Large intestine (tissue), 3 donors: ENCODE measurements around the gene DHX35. TPM values are rescaled to one million over a fixed set of nuclear protein-coding genes. Genes with fewer than 3 reads are reported as not detected.
"Not testable (repeated sequence)": the region's sequence is repeated elsewhere in the genome, so short reads cannot be mapped to it uniquely, and the experiment has no call there.

Experiments used
- DNase-seq, 2 donors: peaks; one replicate each; pipeline versions ENCODE4 v3.0.0 to v3.0.0-alpha.2; 2013
- H3K27ac ChIP-seq: one replicate; pipeline ENCODE4 v1.5.1; 2013; ENCODE audit warnings: low read length
- H3K27me3 ChIP-seq: 2 replicates; pipeline ENCODE4 v1.6.1; 2013; ENCODE audit warnings: low read length; ENCODE audit not compliant: control insufficient read depth, insufficient read depth
- H3K36me3 ChIP-seq: 2 replicates; pipeline ENCODE4 v1.6.1; 2013; ENCODE audit warnings: low read length; ENCODE audit not compliant: control insufficient read depth, insufficient read depth
- H3K4me1 ChIP-seq: one replicate; pipeline ENCODE4 v1.6.1; 2013; ENCODE audit warnings: low read length; ENCODE audit not compliant: control insufficient read depth, insufficient read depth
- H3K4me3 ChIP-seq: one replicate; pipeline ENCODE4 v1.5.1; 2013; ENCODE audit warnings: low read length
- H3K9me3 ChIP-seq: one replicate; pipeline ENCODE4 v1.6.1; 2013; ENCODE audit warnings: mild to moderate bottlenecking, low read depth, low read length, moderate library complexity; ENCODE audit not compliant: control insufficient read depth
- WGBS: methylation state at CpG from one replicate; pipeline ENCODE4 v1.1.5; 2013; ENCODE audit warnings: low lambda C conversion rate; ENCODE audit not compliant: insufficient coverage; 5-methylcytosine and 5-hydroxymethylcytosine counted together
- polyA plus RNA-seq: library from polyadenylated mRNA; unstranded; fragments of 120-200 nt; gene quantifications from one replicate; pipeline ENCODE4 v1.2.1, GENCODE V29; 2013

Gene DHX35
- polyA plus RNA-seq, 1 donor = 11.6 TPM

DNA sequence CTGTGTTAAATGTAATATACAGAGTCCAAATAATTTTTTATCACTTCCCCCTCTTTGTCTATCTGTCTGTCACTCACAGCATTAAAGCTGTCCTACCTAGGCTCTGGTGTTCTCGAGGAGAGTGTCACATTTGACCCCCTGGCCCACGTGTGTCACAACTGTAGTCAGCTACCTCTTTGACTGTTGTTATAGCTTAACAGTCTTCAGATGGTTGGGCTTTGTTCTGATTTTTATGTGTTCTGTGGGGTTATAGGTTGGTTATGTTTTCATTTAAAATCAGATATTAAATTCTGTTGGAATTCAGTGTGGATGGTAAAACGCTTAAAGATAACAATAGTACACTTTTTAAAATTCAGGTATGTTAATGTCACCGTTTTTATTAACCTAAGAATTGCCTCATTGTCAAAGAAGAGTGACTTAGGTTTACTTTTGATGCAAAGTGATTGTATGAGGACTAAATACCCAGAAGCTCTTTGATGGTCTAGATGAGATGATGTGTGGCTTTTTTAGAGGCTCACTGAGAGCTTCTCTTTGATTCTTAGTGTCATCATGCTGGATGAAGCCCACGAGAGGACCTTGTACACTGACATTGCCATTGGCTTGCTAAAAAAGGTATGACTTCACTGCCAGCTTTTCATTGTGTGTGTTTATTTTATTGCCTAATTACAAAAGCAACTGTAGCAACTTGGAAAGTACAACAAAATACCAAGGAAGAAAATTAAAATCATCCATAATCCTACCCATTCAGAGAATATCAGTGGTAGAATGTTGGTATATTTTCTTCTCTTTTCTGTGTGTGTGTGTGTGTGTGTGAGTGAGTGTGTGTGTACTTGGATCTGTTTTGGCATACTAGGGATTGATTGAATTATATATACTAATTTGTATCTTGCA is 29.9 kb downstream of the DHX35 start:
- no peak for DNase-seq
- Histone ChIP-seq H3K27me3 (no peaks in the 10 kb centered on the region), H3K4me3 (no peak overlapping the region), H3K36me3 (peaks cover 42% of the 10 kb centered on the region), H3K4me1 (no peaks in the 10 kb centered on the region), H3K9me3 (no peaks in the 10 kb centered on the region), H3K27ac (no peak overlapping the region)
- WGBS = no CpG with 5 or more reads among the region's 5 CpGs

DNA sequence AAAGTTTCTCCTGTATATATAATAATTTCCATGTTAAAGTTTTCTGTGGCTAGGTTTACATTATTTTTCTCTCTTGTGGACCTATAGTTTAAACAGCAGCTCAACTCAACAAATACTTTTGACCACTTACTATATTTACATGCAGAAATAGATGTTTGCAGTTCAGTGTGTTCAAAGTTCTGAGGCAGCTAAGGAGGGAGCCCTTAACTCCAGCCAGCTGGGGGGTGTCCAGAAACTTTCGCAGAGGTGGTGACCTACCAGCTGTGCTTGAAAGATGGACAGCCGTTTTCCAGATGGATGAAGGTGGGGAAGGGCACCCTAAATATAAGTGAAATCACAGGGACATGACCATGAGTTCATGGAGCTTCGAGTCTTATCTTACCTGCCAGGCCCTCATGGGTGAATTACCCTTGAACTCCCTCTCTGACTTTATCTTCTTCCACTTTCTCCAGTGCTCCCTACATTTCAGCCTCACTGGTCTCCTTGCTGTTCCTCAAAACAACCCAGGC is 33.4 kb downstream of the DHX35 start:
- no CpG with 5 or more reads among the region's 3 CpGs for WGBS
- Histone ChIP-seq H3K36me3 (peaks cover 53% of the 10 kb centered on the region), H3K4me1 (no peaks in the 10 kb centered on the region), H3K27ac (no peak overlapping the region), H3K27me3 (no peaks in the 10 kb centered on the region), H3K4me3 (no peak overlapping the region), H3K9me3 (no peaks in the 10 kb centered on the region)
- DNase-seq = no peak

DNA sequence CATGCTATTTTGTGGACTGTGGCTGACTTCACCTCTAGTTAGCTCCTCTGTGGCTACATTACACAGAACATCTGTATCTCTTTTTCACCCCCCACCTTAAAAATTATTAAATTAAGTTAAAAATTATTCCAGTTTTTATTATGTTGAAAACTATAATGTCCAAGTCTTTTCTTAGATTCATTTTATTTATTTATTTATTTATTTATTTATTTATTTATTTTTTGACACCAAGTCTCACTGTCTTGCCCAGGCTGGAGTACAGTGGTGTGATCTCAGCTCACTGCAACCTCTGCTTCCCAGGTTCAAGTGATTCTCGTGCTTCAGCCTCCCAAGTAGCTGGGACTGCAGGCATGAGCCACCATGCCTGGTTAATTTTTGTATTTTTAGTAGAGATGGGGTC is 34.7 kb downstream of the DHX35 start:
- WGBS = no CpG with 5 or more reads among the region's 1 CpG
- peaks cover 56% of the 10 kb centered on the region for H3K36me3 ChIP-seq
- H3K4me3 ChIP-seq = not testable (repeated sequence)

DNA sequence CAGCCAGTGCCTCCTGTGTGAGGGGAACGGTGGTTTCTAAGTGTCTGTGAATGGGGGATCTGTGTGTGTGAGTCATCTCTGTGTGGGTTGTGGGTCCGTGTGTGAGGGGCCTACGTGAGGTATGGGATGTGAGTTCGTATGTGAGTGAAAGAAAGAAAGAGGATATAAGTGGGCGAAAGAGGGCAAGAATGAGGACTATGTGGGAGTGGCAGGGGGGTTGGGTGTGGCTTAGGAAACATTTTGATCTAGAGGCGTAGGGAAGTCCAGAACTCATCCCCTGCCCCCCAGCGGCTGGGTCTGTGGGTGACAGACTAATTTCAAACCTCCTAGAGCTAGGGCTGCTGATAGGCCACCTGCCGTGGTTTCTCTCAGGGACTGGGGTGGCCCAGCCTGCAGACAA is 35.5 kb downstream of the DHX35 start:
- Histone ChIP-seq H3K4me1 (no peaks in the 10 kb centered on the region), H3K27me3 (no peaks in the 10 kb centered on the region), H3K27ac (no peak overlapping the region), H3K9me3 (no peaks in the 10 kb centered on the region), H3K4me3 (no peak overlapping the region), H3K36me3 (peaks cover 62% of the 10 kb centered on the region)
- no peak for DNase-seq
- WGBS = no CpG with 5 or more reads among the region's 8 CpGs

More for the DNA sequence above, 34.7 kb downstream of the DHX35 start:
- not testable (repeated sequence) for H3K9me3 ChIP-seq, H3K27ac ChIP-seq, DNase-seq, H3K4me1 ChIP-seq, H3K27me3 ChIP-seq

DNA sequence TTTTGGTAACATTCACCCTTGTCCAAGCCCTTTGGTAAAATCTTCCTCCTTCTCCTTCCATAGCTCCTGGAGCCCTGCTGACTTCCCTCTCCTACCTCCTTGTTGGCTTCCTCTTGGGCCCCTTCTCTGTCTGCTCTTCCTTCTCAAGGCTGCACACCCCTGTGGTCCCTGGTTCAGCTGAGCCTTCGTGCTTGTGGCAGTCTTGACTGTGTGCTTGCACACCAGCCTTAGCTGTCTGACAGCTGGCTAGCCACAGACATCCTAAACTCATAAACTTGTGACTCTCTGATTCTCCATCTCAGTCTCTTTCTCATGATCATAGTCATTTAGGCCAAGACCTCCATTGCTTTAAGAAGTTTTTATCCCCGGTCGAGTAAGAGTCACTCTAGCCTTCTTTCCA is 37.1 kb downstream of the DHX35 start:
- DNase-seq = no peak
- Histone ChIP-seq H3K4me3 (no peak overlapping the region), H3K27ac (no peak overlapping the region), H3K4me1 (no peaks in the 10 kb centered on the region), H3K27me3 (no peaks in the 10 kb centered on the region), H3K9me3 (no peaks in the 10 kb centered on the region), H3K36me3 (peaks cover 67% of the 10 kb centered on the region)
- no CpG with 5 or more reads among the region's 3 CpGs for WGBS

DNA sequence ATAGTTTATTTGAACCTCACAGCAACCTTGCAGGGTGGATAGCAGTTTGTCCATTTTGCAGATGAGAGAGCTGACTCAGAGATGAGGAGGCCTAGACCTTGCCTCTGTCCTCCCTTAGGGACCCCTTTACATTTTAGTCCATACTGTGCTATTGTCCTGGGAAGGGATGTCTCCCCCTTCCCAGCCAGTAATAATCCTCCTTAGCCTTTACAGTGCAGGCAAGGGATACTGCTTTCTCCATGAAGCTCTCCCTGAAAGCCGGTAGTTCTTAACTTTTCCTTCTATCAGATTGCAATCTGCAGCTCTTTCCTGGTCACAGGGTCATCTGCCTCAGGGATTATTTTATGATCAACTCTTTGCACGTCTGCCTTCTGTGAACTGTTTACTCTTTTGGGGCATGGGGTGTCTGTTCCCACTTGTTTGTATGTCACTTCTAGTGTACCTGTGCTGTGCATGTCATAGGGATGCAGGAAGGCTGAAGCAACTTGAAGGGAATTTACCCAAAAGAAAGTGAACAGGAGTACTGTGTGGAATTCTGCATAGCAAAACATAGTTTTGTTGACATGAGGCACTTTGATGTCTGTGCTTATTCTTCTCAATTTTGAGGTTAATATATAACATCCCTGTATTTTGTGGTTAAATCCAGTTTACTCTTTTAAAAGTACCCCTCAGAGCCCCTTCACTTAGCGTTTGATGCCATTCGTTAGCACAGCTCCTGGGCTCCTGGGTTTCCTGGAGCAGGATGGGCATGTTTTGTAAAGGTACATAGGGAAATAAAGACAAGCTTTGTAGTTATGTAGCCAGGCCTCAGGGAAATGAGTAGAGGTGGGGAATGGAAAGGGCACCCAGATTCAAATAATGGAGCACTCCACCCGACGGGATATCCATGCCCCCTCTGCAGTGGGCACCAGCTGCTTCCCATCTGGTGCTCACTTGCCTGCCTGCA is 38.1 kb downstream of the DHX35 start:
- Histone ChIP-seq H3K36me3 (peaks cover 71% of the 10 kb centered on the region), H3K4me3 (no peak overlapping the region), H3K27me3 (no peaks in the 10 kb centered on the region), H3K27ac (no peak overlapping the region), H3K9me3 (no peaks in the 10 kb centered on the region), H3K4me1 (no peaks in the 10 kb centered on the region)
- no CpG with 5 or more reads among the region's 6 CpGs for WGBS
- no peak for DNase-seq

DNA sequence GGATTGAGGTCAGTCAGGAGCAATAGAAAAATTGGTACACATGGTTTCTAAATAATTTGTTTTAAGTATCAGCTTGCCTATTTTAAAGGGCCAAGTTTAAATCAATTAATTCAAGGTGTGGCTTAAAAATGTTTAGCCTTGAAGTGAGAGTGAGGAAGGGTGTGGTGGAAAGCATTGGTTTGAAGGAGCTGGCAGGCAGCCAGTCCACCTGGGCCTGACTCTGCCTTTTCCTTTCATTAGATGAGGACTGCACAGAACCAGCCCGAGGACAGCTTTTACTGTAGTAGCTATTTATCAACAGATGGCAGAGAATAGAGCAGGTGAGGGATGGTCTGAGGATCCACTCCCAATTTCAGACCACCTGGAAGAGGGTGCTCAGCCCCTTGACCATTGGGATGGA is 42.4 kb downstream of the DHX35 start:
- Histone ChIP-seq H3K4me1 (no peaks in the 10 kb centered on the region), H3K4me3 (no peak overlapping the region), H3K27ac (no peak overlapping the region), H3K9me3 (no peaks in the 10 kb centered on the region), H3K27me3 (no peaks in the 10 kb centered on the region), H3K36me3 (peaks cover 71% of the 10 kb centered on the region)
- peak in 1 of 2 donors; percentile 42 for DNase-seq
- no CpG with 5 or more reads among the region's 1 CpG for WGBS

DNA sequence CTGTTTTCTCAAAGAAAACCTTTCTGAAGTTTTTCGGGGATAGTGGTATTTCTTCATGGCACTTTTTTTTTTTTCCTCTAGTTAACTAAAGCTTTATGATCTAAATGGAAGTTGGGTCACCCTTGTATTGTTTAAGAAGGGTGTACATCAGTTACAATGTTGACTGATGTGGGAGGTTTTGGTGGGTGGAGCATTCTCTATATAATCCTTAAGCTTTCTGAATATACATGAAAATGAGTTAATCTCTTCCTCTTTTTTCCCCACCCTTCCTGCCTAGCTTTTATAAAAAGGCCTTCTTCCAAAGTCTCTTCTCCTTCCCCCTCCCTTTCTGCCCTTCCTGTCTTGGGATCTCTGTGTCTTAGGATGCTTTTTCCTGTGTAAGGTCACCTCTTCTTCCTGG is 47.2 kb downstream of the DHX35 start:
- Histone ChIP-seq H3K4me3 (no peak overlapping the region), H3K36me3 (peaks cover 58% of the 10 kb centered on the region), H3K4me1 (no peaks in the 10 kb centered on the region), H3K27me3 (no peaks in the 10 kb centered on the region), H3K27ac (no peak overlapping the region), H3K9me3 (no peaks in the 10 kb centered on the region)
- WGBS = 100% methylated on average over 1 of the region's 1 CpG
- no peak for DNase-seq

DNA sequence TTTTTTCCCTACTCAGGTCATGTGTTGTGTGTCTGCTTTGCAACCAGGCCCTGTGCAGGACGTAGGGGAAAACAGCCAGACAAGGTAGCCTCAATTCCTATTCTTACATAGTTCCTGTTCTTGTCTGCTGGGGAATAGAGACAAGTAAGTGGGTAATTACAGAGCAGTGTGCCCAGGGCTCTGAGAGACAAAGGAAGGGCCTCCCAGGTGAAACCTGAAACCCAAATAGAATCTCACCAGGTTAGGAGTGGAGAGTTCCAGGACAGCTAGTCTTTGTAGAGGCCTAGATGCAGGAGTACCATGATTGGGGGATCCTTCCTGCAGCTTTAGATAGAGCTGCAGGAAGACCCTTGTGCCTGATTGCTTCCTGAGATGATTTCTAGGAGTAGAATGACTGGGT is 48.4 kb downstream of the DHX35 start:
- no peak overlapping the region for H3K27ac ChIP-seq
- no CpG with 5 or more reads among the region's 1 CpG for WGBS
- no peaks in the 10 kb centered on the region for H3K9me3 ChIP-seq
- DNase-seq = no peak
- no peak overlapping the region for H3K4me3 ChIP-seq
- H3K36me3 ChIP-seq = peaks cover 60% of the 10 kb centered on the region
- no peaks in the 10 kb centered on the region for H3K4me1 ChIP-seq
- no peaks in the 10 kb centered on the region for H3K27me3 ChIP-seq

DNA sequence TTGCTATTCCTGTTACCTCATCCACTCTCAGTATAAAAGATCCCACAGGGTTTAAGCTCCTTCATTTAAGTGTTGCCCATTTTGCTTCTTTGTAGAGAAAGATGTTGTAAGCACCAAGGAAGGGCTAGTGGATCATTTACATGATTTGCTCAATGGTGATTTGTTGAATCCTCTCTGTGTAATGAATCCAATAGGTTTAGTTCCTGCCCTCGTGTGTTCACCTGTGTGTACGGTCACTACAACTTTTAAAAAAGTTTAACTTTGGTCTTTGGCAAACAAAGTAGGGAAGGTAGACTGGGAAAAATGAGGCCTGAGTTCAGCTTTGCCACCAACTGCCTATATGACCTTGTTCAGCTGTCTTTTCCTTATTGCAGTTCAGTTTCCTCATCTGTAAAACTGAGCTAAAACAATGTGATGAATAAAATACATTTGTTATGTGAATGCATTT is 51.5 kb downstream of the DHX35 start:
- peaks cover 51% of the 10 kb centered on the region for H3K36me3 ChIP-seq
- no peak for DNase-seq
- no peak overlapping the region for H3K27ac ChIP-seq
- WGBS = no CpG with 5 or more reads among the region's 2 CpGs
- H3K4me1 ChIP-seq = no peaks in the 10 kb centered on the region
- no peaks in the 10 kb centered on the region for H3K27me3 ChIP-seq
- H3K9me3 ChIP-seq = no peaks in the 10 kb centered on the region
- no peak overlapping the region for H3K4me3 ChIP-seq
